Body of pancreas (tissue), 4 donors: ENCODE results near the gene CDC42EP5.

ENCODE experiments used
- POLR2A ChIP-seq, 3 donors: fragments of 450-650 bp; IDR thresholded peaks; one replicate each; pipeline ENCODE4 v1.6.1; 2016; ENCODE audit warnings: antibody characterized with exemption in 3 of 3, mild to moderate bottlenecking in 2 of 3
- TF ChIP-seq, protein P1 (sequence below), 7 experiments: fragments of 450-650 bp in 4 of 7; fragments of 200-600 bp in 3 of 7; sonication (generic) in 3 of 7; IDR thresholded peaks; one replicate each; pipeline ENCODE4 v1.5.1; 2016 to 2019; ENCODE audit warnings: antibody characterized with exemption in 7 of 7

GRCh38 chr19:54425382-54425723, 47.7 kb downstream of the CDC42EP5 start:
- TF ChIP-seq, protein P1, sequence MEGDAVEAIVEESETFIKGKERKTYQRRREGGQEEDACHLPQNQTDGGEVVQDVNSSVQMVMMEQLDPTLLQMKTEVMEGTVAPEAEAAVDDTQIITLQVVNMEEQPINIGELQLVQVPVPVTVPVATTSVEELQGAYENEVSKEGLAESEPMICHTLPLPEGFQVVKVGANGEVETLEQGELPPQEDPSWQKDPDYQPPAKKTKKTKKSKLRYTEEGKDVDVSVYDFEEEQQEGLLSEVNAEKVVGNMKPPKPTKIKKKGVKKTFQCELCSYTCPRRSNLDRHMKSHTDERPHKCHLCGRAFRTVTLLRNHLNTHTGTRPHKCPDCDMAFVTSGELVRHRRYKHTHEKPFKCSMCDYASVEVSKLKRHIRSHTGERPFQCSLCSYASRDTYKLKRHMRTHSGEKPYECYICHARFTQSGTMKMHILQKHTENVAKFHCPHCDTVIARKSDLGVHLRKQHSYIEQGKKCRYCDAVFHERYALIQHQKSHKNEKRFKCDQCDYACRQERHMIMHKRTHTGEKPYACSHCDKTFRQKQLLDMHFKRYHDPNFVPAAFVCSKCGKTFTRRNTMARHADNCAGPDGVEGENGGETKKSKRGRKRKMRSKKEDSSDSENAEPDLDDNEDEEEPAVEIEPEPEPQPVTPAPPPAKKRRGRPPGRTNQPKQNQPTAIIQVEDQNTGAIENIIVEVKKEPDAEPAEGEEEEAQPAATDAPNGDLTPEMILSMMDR (IDR thresholded peaks at IDR 0.05), result no peak
- TF ChIP-seq POLR2A (IDR thresholded peaks at IDR 0.05), result no peak
